Mesenchymal stem cell (in vitro differentiated cells and primary cell): Measurements from ENCODE around the gene ECHS1.
"Not testable (repeated sequence)": the region's sequence is repeated elsewhere in the genome, so short reads cannot be mapped to it uniquely, and the experiment has no call there.

Source experiments
- DNase-seq: peaks from one replicate; pipeline ENCODE4 v3.0.0-alpha.2; 2013
- H2AFZ ChIP-seq: one replicate; pipeline ENCODE4 v1.6.1; 2013; ENCODE audit warnings: low read depth, mild to moderate bottlenecking, control low read depth, inconsistent platforms, low read length, moderate library complexity
- H2AK5ac ChIP-seq: 2 replicates; pipeline ENCODE4 v1.6.1; 2013; ENCODE audit warnings: low read length, moderate library complexity, mild to moderate bottlenecking, inconsistent platforms; ENCODE audit not compliant: severe bottlenecking
- H2BK120ac ChIP-seq: one replicate; pipeline ENCODE4 v1.6.1; 2013; ENCODE audit warnings: low read depth, mild to moderate bottlenecking, inconsistent platforms, low read length, moderate library complexity
- H2BK12ac ChIP-seq, 2 experiments: one replicate each; pipeline ENCODE4 v1.6.1; 2013; ENCODE audit warnings: inconsistent platforms in 2 of 2, low read length in 2 of 2, mild to moderate bottlenecking in 2 of 2, moderate library complexity in 2 of 2, control low read depth in 1 of 2
- H2BK15ac ChIP-seq: one replicate; pipeline ENCODE4 v1.6.1; 2013; ENCODE audit warnings: mild to moderate bottlenecking, low read depth, inconsistent platforms; ENCODE audit not compliant: poor library complexity, severe bottlenecking
- H2BK5ac ChIP-seq: 2 replicates; pipeline ENCODE4 v1.6.1; 2013; ENCODE audit warnings: low read depth, mild to moderate bottlenecking, low read length, control low read depth, inconsistent platforms; ENCODE audit not compliant: poor library complexity, severe bottlenecking
- H3K14ac ChIP-seq, 2 experiments: one replicate each; pipeline ENCODE4 v1.6.1; 2013; ENCODE audit warnings: inconsistent platforms in 2 of 2, low read length in 2 of 2, control low read depth in 1 of 2, mild to moderate bottlenecking in 1 of 2, moderate library complexity in 1 of 2
- H3K18ac ChIP-seq, 2 experiments: one replicate each; pipeline ENCODE4 v1.6.1; 2013; ENCODE audit warnings: inconsistent platforms in 2 of 2, low read length in 2 of 2, control low read depth in 1 of 2, low read depth in 1 of 2, mild to moderate bottlenecking in 1 of 2
- H3K23ac ChIP-seq, 2 experiments: one replicate each; pipeline ENCODE4 v1.6.1; 2013; ENCODE audit warnings: inconsistent platforms in 2 of 2, low read length in 2 of 2, mild to moderate bottlenecking in 2 of 2, moderate library complexity in 2 of 2, control low read depth in 1 of 2
- H3K27ac ChIP-seq: 2 replicates; pipeline ENCODE4 v1.5.1; 2013; ENCODE audit warnings: mild to moderate bottlenecking, moderate library complexity, low read length, control low read depth, inconsistent platforms; ENCODE audit not compliant: poor library complexity, severe bottlenecking
- H3K27me3 ChIP-seq, 2 experiments: 2 replicates each; pipeline versions ENCODE4 v1.6.1 to v1.7.0; 2013; ENCODE audit warnings: low read length in 2 of 2, mild to moderate bottlenecking in 2 of 2, moderate library complexity in 2 of 2, control low read depth in 1 of 2, inconsistent platforms in 1 of 2; ENCODE audit not compliant: control insufficient read depth in 1 of 2, insufficient read depth in 1 of 2
- H3K36me3 ChIP-seq, 2 experiments: 2 replicates each; pipeline versions ENCODE4 v1.6.1 to v1.7.0; 2013; ENCODE audit warnings: low read length in 2 of 2, control low read depth in 1 of 2, inconsistent platforms in 1 of 2, low read depth in 1 of 2, mild to moderate bottlenecking in 1 of 2; ENCODE audit not compliant: insufficient read depth in 2 of 2, control insufficient read depth in 1 of 2
- H3K4ac ChIP-seq, 2 experiments: one replicate each; pipeline ENCODE4 v1.6.1; 2013; ENCODE audit warnings: inconsistent platforms in 2 of 2, low read length in 2 of 2, mild to moderate bottlenecking in 2 of 2, moderate library complexity in 2 of 2, control low read depth in 1 of 2, low read depth in 1 of 2
- H3K4me1 ChIP-seq: 2 replicates; pipeline ENCODE4 v1.6.1; 2013; ENCODE audit warnings: low read depth, low read length, control low read depth; ENCODE audit not compliant: control insufficient read depth, insufficient read depth
- H3K4me2 ChIP-seq: 2 replicates; pipeline ENCODE4 v1.6.1; 2013; ENCODE audit warnings: low read length, mild to moderate bottlenecking, inconsistent platforms; ENCODE audit not compliant: poor library complexity, severe bottlenecking
- H3K4me3 ChIP-seq, 2 experiments: 2 replicates each; pipeline versions ENCODE4 v1.5.1 to v1.7.0; 2013; ENCODE audit warnings: low read length in 2 of 2, mild to moderate bottlenecking in 2 of 2, control low read depth in 1 of 2, low read depth in 1 of 2; ENCODE audit not compliant: insufficient read depth in 1 of 2
- H3K79me1 ChIP-seq: replicated peaks from 2 replicates; pipeline ENCODE4 v1.6.1; 2013; ENCODE audit warnings: mild to moderate bottlenecking, control low read depth, low read length, inconsistent platforms; ENCODE audit not compliant: poor library complexity, severe bottlenecking
- H3K9ac ChIP-seq: 2 replicates; pipeline ENCODE4 v1.7.0; 2013; ENCODE audit warnings: mild to moderate bottlenecking, low read length, moderate library complexity
- H3K9me3 ChIP-seq: 2 replicates; pipeline ENCODE4 v1.7.0; 2013; ENCODE audit warnings: mild to moderate bottlenecking, low read length; ENCODE audit not compliant: control insufficient read depth
- H4K8ac ChIP-seq: one replicate; pipeline ENCODE4 v1.6.1; 2013; ENCODE audit warnings: inconsistent platforms, mild to moderate bottlenecking, low read length, moderate library complexity
- H4K91ac ChIP-seq: one replicate; pipeline ENCODE4 v1.6.1; 2013; ENCODE audit warnings: mild to moderate bottlenecking, low read length, inconsistent platforms
- WGBS: methylation state at CpG from one replicate; pipeline ENCODE4 v1.1.7; 2013; ENCODE audit warnings: mixed read lengths; 5-methylcytosine and 5-hydroxymethylcytosine counted together

The ECHS1 gene

DNA sequence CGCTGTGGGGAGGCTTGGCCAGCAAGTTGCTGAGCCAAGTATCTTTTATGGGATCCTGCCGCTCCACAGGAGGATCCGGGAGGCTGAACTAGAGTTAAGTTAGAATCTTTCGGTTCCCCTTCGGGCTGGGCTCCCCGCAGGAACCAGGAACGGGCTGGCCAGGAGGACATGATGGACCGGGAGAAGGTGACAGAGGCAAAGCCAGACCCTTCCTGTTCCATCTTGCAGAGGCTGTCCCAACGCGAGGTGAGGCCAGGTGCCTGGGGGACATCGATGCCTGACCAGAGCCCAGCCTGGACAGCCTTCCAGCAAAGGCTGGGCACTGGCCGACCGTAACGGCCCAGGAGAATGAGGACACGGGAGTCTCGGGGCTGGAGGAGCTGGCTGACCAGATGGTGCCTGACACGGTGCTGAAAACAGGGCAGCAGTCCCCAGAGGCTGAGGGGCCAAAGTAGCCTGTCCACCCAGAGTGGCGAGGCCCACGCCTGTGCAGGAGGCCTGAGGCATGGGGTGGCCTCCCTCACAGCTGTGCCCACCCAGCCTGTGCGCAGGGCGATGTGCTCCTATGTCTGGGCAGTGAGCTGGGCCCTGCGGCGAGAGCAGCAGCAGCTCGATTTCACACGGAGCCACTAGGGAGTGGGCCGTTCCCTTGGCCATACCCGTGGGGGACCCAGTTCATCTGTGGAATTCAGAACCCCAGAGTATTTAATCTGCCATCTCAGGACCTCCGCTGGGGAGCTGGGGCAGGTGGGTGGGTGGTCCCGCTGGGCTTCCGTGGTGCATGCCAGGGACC, 4.1 kb upstream of the ECHS1 start:
- H3K36me3 ChIP-seq = peaks cover 9 to 11% of the 10 kb centered on the region in 2 experiments

DNA sequence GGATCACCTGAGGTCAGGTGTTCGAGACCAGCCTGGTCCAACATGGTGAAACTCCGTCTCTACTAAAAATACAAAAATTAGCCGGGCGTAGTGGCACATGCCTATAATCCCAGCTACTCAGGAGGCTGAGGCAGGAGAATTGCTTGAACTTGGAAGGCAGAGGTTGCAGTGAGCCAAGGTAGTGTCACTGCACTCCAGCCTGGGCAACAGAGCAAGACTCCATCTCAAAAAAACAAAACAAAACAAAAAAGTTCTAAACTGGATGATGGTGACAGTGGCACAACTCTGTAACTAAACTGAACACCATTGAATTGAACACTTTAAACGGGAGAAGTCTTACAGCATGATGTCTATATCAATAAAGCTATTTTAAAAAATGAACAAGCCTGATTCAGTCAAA, 3.0 kb upstream of the ECHS1 start:
- 94% methylated on average over 5 of the region's 5 CpGs for WGBS
- not testable (repeated sequence) for H3K4me3 ChIP-seq, H2BK5ac ChIP-seq, H3K4me2 ChIP-seq, H2BK12ac ChIP-seq, DNase-seq, H3K18ac ChIP-seq, H4K8ac ChIP-seq, H2BK120ac ChIP-seq, H3K4ac ChIP-seq, H3K27ac ChIP-seq, H2AFZ ChIP-seq, H2BK15ac ChIP-seq, H4K91ac ChIP-seq, H3K23ac ChIP-seq, H3K14ac ChIP-seq, H3K9me3 ChIP-seq, H2AK5ac ChIP-seq, H3K27me3 ChIP-seq, H3K9ac ChIP-seq
- Histone ChIP-seq H3K4me1 (peaks cover 36% of the 10 kb centered on the region), H3K36me3 (peaks cover 4 to 11% of the 10 kb centered on the region in 2 experiments), H3K79me1 (peaks cover 20% of the 10 kb centered on the region)

More for the DNA sequence above, 4.1 kb upstream of the ECHS1 start:
- no peak overlapping the region for H2AFZ ChIP-seq
- H4K8ac ChIP-seq = peak overlapping the region; percentile 35
- H2AK5ac ChIP-seq = no peak overlapping the region
- peaks cover 27% of the 10 kb centered on the region for H3K4me1 ChIP-seq
- no peaks in the 10 kb centered on the region for H3K9me3 ChIP-seq
- no peak overlapping the region for H3K18ac ChIP-seq
- no peaks in the 10 kb centered on the region for H3K27me3 ChIP-seq
- no peak overlapping the region for H3K4me3 ChIP-seq
- peak overlapping the region in 1 of 2 experiments; percentile 30 for H3K14ac ChIP-seq
- H2BK15ac ChIP-seq = no peak overlapping the region
- H2BK120ac ChIP-seq = no peak overlapping the region
- H2BK5ac ChIP-seq = no peak overlapping the region
- peaks cover 12% of the 10 kb centered on the region for H3K79me1 ChIP-seq
- no peak overlapping the region for H3K4me2 ChIP-seq
- WGBS = 93% methylated on average over 30 of the region's 30 CpGs
- no peak for DNase-seq
- H3K27ac ChIP-seq = no peak overlapping the region
- no peak overlapping the region for H3K9ac ChIP-seq
- peak overlapping the region; percentile 14 for H4K91ac ChIP-seq
- H2BK12ac ChIP-seq = peak overlapping the region in 1 of 2 experiments; percentile 37
- no peak overlapping the region for H3K23ac ChIP-seq
- peak overlapping the region in 1 of 2 experiments; percentile 37 for H3K4ac ChIP-seq

- no peak overlapping the region for H3K14ac ChIP-seq
- peaks cover 20% of the 10 kb centered on the region for H3K79me1 ChIP-seq
- peak overlapping the region; percentile 22 for H4K91ac ChIP-seq
- H3K27ac ChIP-seq = no peak overlapping the region
- H3K4ac ChIP-seq = no peak overlapping the region
- no peak overlapping the region for H2BK120ac ChIP-seq
- H3K9me3 ChIP-seq = no peaks in the 10 kb centered on the region
- H3K23ac ChIP-seq = no peak overlapping the region
- peaks cover 5 to 12% of the 10 kb centered on the region in 2 experiments for H3K36me3 ChIP-seq
- H3K9ac ChIP-seq = no peak overlapping the region
- H2AK5ac ChIP-seq = no peak overlapping the region
- H3K27me3 ChIP-seq = no peaks in the 10 kb centered on the region
- no peak overlapping the region for H3K4me2 ChIP-seq
- no peak overlapping the region for H2BK5ac ChIP-seq
- no peak overlapping the region for H2BK12ac ChIP-seq
- 83% methylated on average over 11 of the region's 12 CpGs for WGBS
- H3K4me3 ChIP-seq = no peak overlapping the region
- H4K8ac ChIP-seq = no peak overlapping the region
- no peak overlapping the region for H3K18ac ChIP-seq
- H3K4me1 ChIP-seq = peaks cover 32% of the 10 kb centered on the region
- H2AFZ ChIP-seq = no peak overlapping the region
- H2BK15ac ChIP-seq = no peak overlapping the region
- no peak for DNase-seq
These were observed 2.4 kb upstream of the ECHS1 start for GRCh38 chr10:133375357-133376115.

- H2BK5ac ChIP-seq = no peak overlapping the region
- H3K4ac ChIP-seq = no peak overlapping the region
- no peak overlapping the region for H4K8ac ChIP-seq
- H3K9me3 ChIP-seq = no peaks in the 10 kb centered on the region
- H3K4me3 ChIP-seq = peak overlapping the region; percentile 73 to 98
- peak overlapping the region; percentile 63 for H2BK15ac ChIP-seq
- peaks cover 18% of the 10 kb centered on the region for H3K4me1 ChIP-seq
- H3K18ac ChIP-seq = no peak overlapping the region
- no peaks in the 10 kb centered on the region for H3K27me3 ChIP-seq
- H2BK120ac ChIP-seq = no peak overlapping the region
- peaks cover 31 to 38% of the 10 kb centered on the region in 2 experiments for H3K36me3 ChIP-seq
- WGBS = 68% methylated on average over 14 of the region's 20 CpGs
- no peak overlapping the region for H3K14ac ChIP-seq
- H3K9ac ChIP-seq = peak overlapping the region; percentile 38
- no peak overlapping the region for H2AFZ ChIP-seq
- no peak overlapping the region for H2AK5ac ChIP-seq
- H3K23ac ChIP-seq = no peak overlapping the region
- H3K4me2 ChIP-seq = peak overlapping the region; percentile 68
- no peak overlapping the region for H3K27ac ChIP-seq
- H3K79me1 ChIP-seq = peaks cover 30% of the 10 kb centered on the region
- no peak overlapping the region for H2BK12ac ChIP-seq
- H4K91ac ChIP-seq = no peak overlapping the region
- DNase-seq = no peak
These were observed 647 bp downstream of the ECHS1 start for GRCh38 chr10:133372507-133372906.
